ENCODE measurements around the gene REX1BD. TPM values are rescaled to one million over a fixed set of nuclear protein-coding genes. Genes with fewer than 3 reads are reported as not detected.

The REX1BD gene
- total and polyA plus RNA-seq, 2 of the 13 experiments (the other 11 are each of a cell fraction or from before 2014, with no cell fraction given) = 7.5 to 25.4 TPM

- H3K27ac ChIP-seq (ENCODE audit: extremely low read length, insufficient read depth, low read length) = peak within 1 kb of the TSS; percentile 75
- BruUV-seq (replicated peaks) = no TSS peak
- CTCF ChIA-PET (ENCODE audit: low intra/inter-chr PET ratio, low total read pairs) = no interaction called here
- peak; percentile 93 for DNase-seq (ENCODE audit: low spot score)
- POLR2A ChIA-PET = interaction anchor here (0.7 to 4.4 kb wide), 27 partner anchors 9 to 279 kb away, joined by 3 to 74 read pairs (median 4); partner anchors contain the start of genes ELL, KXD1 and REX1BD
- WGBS (ENCODE audit: low lambda C conversion rate) = 0% methylated on average over 7 of the region's 75 CpGs
- intact Hi-C loops (cut with micrococcal nuclease; ENCODE audit: unreplicated experiment) (loop anchor here (5.0 kb wide), 1 partner anchor 94 kb away; no protein-coding TSS in a partner anchor), in situ Hi-C loops (cut with HindIII; ENCODE audit: extremely low pct_ligation_motif_present, low pct_unique_long_range_greater_than_20kb) (no loop called here)
- H4K20me1 ChIP-seq (ENCODE audit: insufficient read depth, low read length) = peaks cover 10% of the 10 kb centered on the region
- peak within 1 kb of the TSS; percentile 96 for H3K9ac ChIP-seq (ENCODE audit: insufficient read depth, low read depth, low read length)
- ATAC-seq = peak; percentile 95
- no peaks in the 10 kb centered on the region; a peak in 1 of 5 replicates for H3K27me3 ChIP-seq (ENCODE audit: control insufficient read depth in 1 of 2, insufficient read depth in 2 of 2, low read length in 2 of 2)
- H3K36me3 ChIP-seq (replicated peaks in 1 of 2; ENCODE audit: control insufficient read depth in 1 of 2, insufficient read depth in 2 of 2, low read length in 2 of 2) = peaks cover 24 to 48% of the 10 kb centered on the region in 2 experiments; a peak in 4 of 5 replicates
- H3K4me2 ChIP-seq (ENCODE audit: low read depth, low read length) = peak within 1 kb of the TSS; percentile 100
- FAIRE-seq = peak; percentile 68
- H3K4me1 ChIP-seq (ENCODE audit: insufficient read depth, low read length) = peaks cover 20% of the 10 kb centered on the region
- H2AFZ ChIP-seq (ENCODE audit: low read length) = no peak within 1 kb of the TSS
- peaks cover 21% of the 10 kb centered on the region for H3K79me2 ChIP-seq (ENCODE audit: insufficient read depth, low read length)
- no peaks in the 10 kb centered on the region for H3K9me3 ChIP-seq (ENCODE audit: low read length)
- peak within 1 kb of the TSS; percentile 75 to 90 (median 85) for H3K4me3 ChIP-seq (replicated peaks in 1 of 3; ENCODE audit: insufficient read depth in 1 of 3, low read depth in 2 of 3, low read length in 3 of 3)
- peak; percentile 70 for TF ChIP-seq ZNF18 (CRISPR knock-in tag; IDR thresholded peaks at IDR 0.05; ENCODE audit: insufficient replicate concordance)
- TF ChIP-seq IKZF4 (CRISPR knock-in tag; IDR thresholded peaks at IDR 0.05; ENCODE audit: borderline replicate concordance, low read depth, not compliant biosample characterization) = no peak
- TF ChIP-seq ZNF282 (IDR thresholded peaks at IDR 0.05; ENCODE audit: partially characterized antibody) = no peak
- TF ChIP-seq NPAS2 (CRISPR knock-in tag; IDR thresholded peaks at IDR 0.05; ENCODE audit: borderline replicate concordance) = no peak
- TF ChIP-seq KMT2A (CRISPR knock-in tag; IDR thresholded peaks at IDR 0.05) = peak; percentile 93
- peak; percentile 47 for TF ChIP-seq RAD21 (CRISPR knock-in tag; IDR thresholded peaks at IDR 0.05)
- peak; percentile 76; the same call in 1 of the 2 replicates for TF ChIP-seq SNAPC4 (CRISPR knock-in tag; IDR thresholded peaks at IDR 0.05)
- TF ChIP-seq DPF2 (CRISPR knock-in tag; IDR thresholded peaks at IDR 0.05; ENCODE audit: borderline replicate concordance, low read depth) = no peak; the same call in 1 of the 2 replicates
- TF ChIP-seq NFRKB (IDR thresholded peaks at IDR 0.05) = no peak
- TF ChIP-seq, protein P1, sequence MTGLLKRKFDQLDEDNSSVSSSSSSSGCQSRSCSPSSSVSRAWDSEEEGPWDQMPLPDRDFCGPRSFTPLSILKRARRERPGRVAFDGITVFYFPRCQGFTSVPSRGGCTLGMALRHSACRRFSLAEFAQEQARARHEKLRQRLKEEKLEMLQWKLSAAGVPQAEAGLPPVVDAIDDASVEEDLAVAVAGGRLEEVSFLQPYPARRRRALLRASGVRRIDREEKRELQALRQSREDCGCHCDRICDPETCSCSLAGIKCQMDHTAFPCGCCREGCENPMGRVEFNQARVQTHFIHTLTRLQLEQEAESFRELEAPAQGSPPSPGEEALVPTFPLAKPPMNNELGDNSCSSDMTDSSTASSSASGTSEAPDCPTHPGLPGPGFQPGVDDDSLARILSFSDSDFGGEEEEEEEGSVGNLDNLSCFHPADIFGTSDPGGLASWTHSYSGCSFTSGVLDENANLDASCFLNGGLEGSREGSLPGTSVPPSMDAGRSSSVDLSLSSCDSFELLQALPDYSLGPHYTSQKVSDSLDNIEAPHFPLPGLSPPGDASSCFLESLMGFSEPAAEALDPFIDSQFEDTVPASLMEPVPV (CRISPR knock-in tag; IDR thresholded peaks at IDR 0.05) = peak; percentile 65
- TF ChIP-seq NFIC (IDR thresholded peaks at IDR 0.05; ENCODE audit: low read length) = no peak
- no peak for TF ChIP-seq IRX3 (CRISPR knock-in tag; IDR thresholded peaks at IDR 0.05; ENCODE audit: borderline replicate concordance, low read depth)
- no peak for TF ChIP-seq CHD4 (IDR thresholded peaks at IDR 0.05; ENCODE audit: borderline replicate concordance, low read length)
These were observed 16.8 kb upstream of the REX1BD start, which contains the start of gene UBA52 for GRCh38 chr19:18571564-18572344. TSS of gene UBA52 (plus strand) at chr19:18571857. CDS start at chr19:18573301, 1,444 bp downstream.
